Measurements from ENCODE around the gene PLPP1.

Gene PLPP1

GRCh38 chr5:55450050-55450765 lies 84.6 kb downstream of the PLPP1 start:
- DNase-seq (ENCODE audit: low read depth, low spot score) = peak; percentile 46
- H3K4me3 ChIP-seq (ENCODE audit: low read depth, low read length) = no peak overlapping the region
- in situ Hi-C loops (cut with HindIII; ENCODE audit: low sequenced_read_pairs) = no loop called here
- TF ChIP-seq CTCF (IDR thresholded peaks at IDR 0.05; ENCODE audit: low read depth, low read length) = no peak

GRCh38 chr5:55446640-55447351 lies 88.0 kb downstream of the PLPP1 start:
- no peak overlapping the region for H3K4me3 ChIP-seq (ENCODE audit: low read depth, low read length)
- no peak for TF ChIP-seq CTCF (IDR thresholded peaks at IDR 0.05; ENCODE audit: low read depth, low read length)
- DNase-seq (ENCODE audit: low read depth, low spot score) = no peak
- in situ Hi-C loops (cut with HindIII; ENCODE audit: low sequenced_read_pairs) = no loop called here

GRCh38 chr5:55445791-55446190 lies 89.0 kb downstream of the PLPP1 start:
- TF ChIP-seq CTCF (IDR thresholded peaks at IDR 0.05; ENCODE audit: low read depth, low read length) = no peak
- in situ Hi-C loops (cut with HindIII; ENCODE audit: low sequenced_read_pairs) = no loop called here
- H3K4me3 ChIP-seq (ENCODE audit: low read depth, low read length) = no peak overlapping the region
- no peak for DNase-seq (ENCODE audit: low read depth, low spot score)

- no peak for DNase-seq (ENCODE audit: low read depth, low spot score)
- in situ Hi-C loops (cut with HindIII; ENCODE audit: low sequenced_read_pairs) = no loop called here
- H3K4me3 ChIP-seq (ENCODE audit: low read depth, low read length) = no peak overlapping the region
- TF ChIP-seq CTCF (IDR thresholded peaks at IDR 0.05; ENCODE audit: low read depth, low read length) = no peak
Observed at GRCh38 chr5:55441954-55442353, 92.8 kb downstream of the PLPP1 start.

- no peak overlapping the region for H3K4me3 ChIP-seq (ENCODE audit: low read depth, low read length)
- no peak for TF ChIP-seq CTCF (IDR thresholded peaks at IDR 0.05; ENCODE audit: low read depth, low read length)
- in situ Hi-C loops (cut with HindIII; ENCODE audit: low sequenced_read_pairs) = no loop called here
- DNase-seq (ENCODE audit: low read depth, low spot score) = no peak
Observed at GRCh38 chr5:55441107-55441771, 93.5 kb downstream of the PLPP1 start.

GRCh38 chr5:55440188-55440646 lies 94.5 kb downstream of the PLPP1 start:
- in situ Hi-C loops (cut with HindIII; ENCODE audit: low sequenced_read_pairs) = no loop called here
- DNase-seq (ENCODE audit: low read depth, low spot score) = peak; percentile 21
- no peak overlapping the region for H3K4me3 ChIP-seq (ENCODE audit: low read depth, low read length)
- no peak for TF ChIP-seq CTCF (IDR thresholded peaks at IDR 0.05; ENCODE audit: low read depth, low read length)
